KBM-7 (cell line): ENCODE results near the gene HELB.

Source experiments
- DNase-seq: peaks from one replicate; pipeline ENCODE4 v3.0.0-alpha.2; 2015
- in situ Hi-C: fragments of 300-500 bp; cut with MboI; formaldehyde crosslinking; loops from 2 replicates; pipeline ENCODE4 v1.14.3; 2020; ENCODE audit warnings: low sequenced_read_pairs, low pct_unique_long_range_greater_than_20kb, mixed read lengths

HELB gene

DNA sequence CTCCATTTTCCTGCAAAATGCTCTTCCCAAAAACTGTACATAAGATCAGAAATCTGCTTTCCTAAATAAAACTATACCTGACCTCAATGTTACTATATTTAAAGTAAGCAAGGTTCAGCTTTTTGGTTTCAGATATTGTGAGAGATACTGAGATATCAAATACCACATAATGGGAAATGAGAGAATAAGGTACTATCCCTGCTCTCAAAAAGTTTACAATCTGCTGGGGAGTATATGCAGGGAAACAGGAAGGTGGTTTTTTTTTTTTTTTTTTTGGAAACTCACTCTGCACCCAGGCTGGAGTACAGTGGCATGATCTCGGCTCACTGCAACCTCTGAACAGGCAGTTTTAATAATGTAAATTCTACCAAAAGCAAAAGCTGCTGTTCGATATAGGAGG lies 49.0 kb downstream of the HELB start:
- in situ Hi-C loops: no loop called here
- DNase-seq: no peak

GRCh38 chr12:66352197-66352596 lies 49.9 kb downstream of the HELB start:
- in situ Hi-C loops: no loop called here
- peak; percentile 45 for DNase-seq

DNA sequence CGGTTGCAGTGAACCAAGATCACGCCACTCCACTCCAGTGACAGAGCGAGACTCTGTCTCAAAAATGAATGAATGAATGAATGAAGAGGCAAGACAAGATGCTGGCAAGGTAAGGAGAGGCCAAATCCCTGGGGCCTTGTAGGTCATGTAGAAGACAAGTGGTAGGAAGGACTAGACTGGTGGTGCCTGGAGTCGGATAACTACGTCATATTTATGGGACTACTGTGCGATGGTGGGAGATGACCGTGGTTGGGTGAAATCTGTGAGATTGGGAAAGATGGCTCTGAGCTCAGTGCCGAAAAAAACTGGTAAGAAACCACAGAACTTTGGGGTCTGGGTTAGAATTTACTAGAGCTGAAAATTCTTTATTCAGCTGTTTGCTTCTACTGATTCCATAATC lies 50.6 kb downstream of the HELB start:
- in situ Hi-C loops: no loop called here
- no peak for DNase-seq

GRCh38 chr12:66354291-66354690 lies 52.0 kb downstream of the HELB start:
- in situ Hi-C loops: no loop called here

GRCh38 chr12:66359300-66359699 lies 57.0 kb downstream of the HELB start:
- in situ Hi-C loops: no loop called here
- no peak for DNase-seq

More at GRCh38 chr12:66354291-66354690, 52.0 kb downstream of the HELB start:
- no peak for DNase-seq

- DNase-seq: no peak
- in situ Hi-C loops: no loop called here
These were observed 59.4 kb downstream of the HELB start for GRCh38 chr12:66361703-66362102.

DNA sequence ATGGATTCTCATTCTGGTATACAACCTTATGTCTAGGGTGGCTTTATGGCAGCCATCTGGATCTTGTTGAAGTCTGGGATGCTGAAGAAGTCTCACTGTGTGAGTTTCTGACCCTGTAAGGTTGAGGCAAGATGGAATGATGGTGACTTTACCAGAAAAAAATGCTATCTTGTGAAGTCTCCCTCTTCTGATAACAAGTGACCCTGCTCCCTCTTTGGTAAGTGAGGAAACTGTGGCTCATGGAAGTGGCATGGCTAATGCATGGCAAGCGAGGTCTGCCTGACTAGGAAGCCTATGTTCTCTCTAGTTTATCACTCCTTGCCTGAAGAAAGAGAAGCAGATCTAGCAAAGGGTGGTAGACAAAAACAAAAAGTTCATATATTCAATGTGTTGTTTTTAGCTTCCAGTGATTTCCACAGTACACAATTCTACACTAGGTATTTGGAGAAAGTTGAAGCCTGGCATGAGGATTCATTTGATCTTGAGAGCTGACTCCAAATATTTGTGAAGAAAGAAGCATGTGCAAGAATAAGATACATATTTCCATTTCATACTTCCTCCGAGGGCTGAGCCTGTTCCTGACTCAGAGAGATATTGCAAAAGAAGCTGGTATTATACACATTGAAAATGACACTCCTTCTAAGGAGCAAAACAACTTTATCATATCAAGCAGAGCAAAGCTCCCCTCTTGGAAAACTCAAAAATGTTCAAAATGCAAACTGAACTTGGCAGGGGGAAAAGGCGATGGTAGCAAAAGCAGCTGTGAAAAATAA lies 63.6 kb downstream of the HELB start:
- no peak for DNase-seq
- in situ Hi-C loops: no loop called here

DNA sequence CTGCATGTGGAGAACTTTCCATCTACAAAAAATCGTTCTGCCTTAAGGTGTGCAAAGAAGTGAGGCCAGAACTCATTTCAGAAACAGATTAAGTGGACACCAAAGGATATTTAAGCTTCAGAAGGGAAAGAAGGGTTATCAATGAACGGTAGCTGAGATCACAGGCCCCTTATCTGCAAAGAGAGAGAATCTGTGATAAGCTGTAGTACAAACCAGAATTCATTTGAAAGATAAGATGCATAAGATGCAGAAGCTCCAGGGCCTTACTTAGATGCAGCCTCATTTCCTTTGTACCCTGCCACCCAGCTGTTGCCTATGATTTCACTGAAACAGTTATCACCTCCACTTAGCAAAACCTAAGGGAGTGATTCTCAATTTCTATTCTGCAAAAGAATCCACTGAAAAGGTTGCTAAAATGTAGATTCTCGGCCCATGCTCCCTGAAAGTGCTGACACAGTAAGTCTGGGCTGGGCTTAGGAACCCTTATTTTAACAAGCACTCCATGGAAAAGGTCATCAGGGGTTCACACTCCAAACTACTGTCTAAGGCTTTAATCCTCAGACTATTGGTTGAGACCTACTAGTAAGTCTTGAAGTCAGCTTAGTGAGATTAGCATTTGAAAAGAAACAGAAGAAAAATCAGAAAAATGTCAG lies 64.8 kb downstream of the HELB start:
- no peak for DNase-seq
- in situ Hi-C loops: no loop called here

DNA sequence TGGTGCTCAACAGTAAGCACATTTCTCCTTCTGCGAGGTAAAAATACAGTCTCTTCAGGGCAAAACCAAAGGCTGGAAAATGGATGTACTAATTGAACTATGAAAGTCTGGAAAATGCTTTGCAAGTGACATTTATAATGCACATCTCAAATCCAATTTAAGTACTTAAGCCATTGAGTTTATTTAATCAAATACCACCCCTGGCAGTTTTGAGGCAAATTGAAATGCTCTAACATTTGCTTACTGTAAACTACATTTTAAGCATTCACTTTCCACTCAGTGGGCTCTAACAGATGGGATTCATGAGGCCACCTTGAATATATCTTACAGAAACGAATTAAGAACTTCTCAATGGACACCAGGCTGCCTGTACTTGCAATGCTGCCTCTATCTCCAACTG lies 69.7 kb downstream of the HELB start:
- in situ Hi-C loops: no loop called here
- no peak for DNase-seq

GRCh38 chr12:66375560-66375959 lies 73.3 kb downstream of the HELB start:
- DNase-seq: no peak
- in situ Hi-C loops: no loop called here

DNA sequence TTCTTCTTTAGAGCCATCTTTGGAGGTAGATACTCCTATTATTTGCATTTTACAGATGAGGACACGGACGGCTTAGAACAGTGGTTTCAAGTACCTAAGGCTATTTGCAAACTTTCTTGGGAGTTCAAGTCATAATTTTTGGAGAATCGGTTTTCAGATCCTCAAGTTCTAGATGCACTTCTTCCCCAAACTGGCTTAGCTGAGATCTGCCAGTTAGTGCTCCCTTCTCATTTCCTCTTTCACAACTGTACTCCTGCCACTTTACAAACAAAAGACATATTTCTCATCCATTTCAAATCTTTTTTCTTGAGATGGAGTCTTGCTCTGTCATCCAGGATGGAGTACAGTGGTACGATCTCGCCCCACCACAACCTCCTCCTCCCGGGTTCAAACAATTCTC lies 77.3 kb downstream of the HELB start:
- in situ Hi-C loops: no loop called here
- DNase-seq: no peak

GRCh38 chr12:66380769-66381535 lies 78.7 kb downstream of the HELB start:
- no peak for DNase-seq
- in situ Hi-C loops: no loop called here

GRCh38 chr12:66387117-66387516 lies 84.8 kb downstream of the HELB start:
- no peak for DNase-seq

More at GRCh38 chr12:66387117-66387516, 84.8 kb downstream of the HELB start:
- in situ Hi-C loops: no loop called here
